ENCODE results near the gene TRIL. TPM values are rescaled to one million over a fixed set of nuclear protein-coding genes. Genes with fewer than 3 reads are reported as not detected.
A peak's percentile ranks its signal among the peaks of the same experiment; 100 is the strongest.

Gene TRIL
- total and polyA plus RNA-seq, 8 donors: 0.92 to 26.1 (median 1.3) TPM; not detected in 1

DNA sequence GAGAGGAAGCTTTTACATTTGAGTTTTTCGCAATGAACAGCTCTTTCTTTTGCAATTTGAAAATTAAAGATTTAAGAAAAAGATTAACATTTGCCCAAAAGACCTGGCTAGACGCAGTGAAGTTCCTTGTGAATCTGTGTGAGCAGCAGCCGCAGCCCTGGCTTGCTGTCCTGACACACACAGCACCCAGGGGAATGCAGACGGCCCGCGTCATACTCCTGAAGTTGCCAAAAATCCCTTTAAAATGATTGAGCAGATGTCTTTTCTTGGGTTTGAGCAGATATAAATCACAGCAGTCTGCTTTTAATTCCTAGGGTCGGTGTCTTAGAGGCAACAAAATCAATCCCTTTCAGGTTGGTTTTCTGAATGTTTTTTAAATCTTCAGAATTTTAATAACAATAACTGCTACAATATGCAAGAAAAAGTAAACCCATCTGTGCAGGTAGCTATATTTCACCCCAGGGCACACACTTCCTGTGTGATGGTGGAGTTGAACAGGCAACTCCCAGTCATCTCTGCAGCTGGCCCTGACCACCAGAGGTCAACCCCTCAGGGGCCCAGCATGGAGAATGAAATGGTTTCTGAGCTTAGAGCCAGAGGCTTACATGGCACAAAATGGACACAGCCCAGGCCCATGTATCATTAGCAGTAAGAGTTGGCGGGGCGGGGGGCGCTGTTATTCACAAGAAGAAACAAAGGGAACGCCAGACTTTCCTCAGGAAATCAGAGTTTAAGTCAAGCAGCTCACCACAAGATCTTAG lies 32.2 kb upstream of the TRIL start:
- Histone ChIP-seq H3K27ac (no peak overlapping the region), H3K9me3 (no peaks in the 10 kb centered on the region), H3K27me3 (no peaks in the 10 kb centered on the region), H3K36me3 (no peaks in the 10 kb centered on the region), H3K4me1 (peaks cover 0 to 30% (median 25%) of the 10 kb centered on the region in 4 donors), H3K4me3 (no peak overlapping the region)
- no peak for DNase-seq
- WGBS, 5 donors: 82 to 93% (median 88%) methylated on average over 11 of the region's 11 CpGs
- intact Hi-C loops (cut with DNase I; ENCODE audit: low total_unique reads): no loop called here
- TF ChIP-seq POLR2A (IDR thresholded peaks at IDR 0.05) (no peak), EP300 (IDR thresholded peaks at IDR 0.05) (no peak), POLR2AphosphoS5 (IDR thresholded peaks at IDR 0.05) (no peak)
- TF ChIP-seq, protein P1, sequence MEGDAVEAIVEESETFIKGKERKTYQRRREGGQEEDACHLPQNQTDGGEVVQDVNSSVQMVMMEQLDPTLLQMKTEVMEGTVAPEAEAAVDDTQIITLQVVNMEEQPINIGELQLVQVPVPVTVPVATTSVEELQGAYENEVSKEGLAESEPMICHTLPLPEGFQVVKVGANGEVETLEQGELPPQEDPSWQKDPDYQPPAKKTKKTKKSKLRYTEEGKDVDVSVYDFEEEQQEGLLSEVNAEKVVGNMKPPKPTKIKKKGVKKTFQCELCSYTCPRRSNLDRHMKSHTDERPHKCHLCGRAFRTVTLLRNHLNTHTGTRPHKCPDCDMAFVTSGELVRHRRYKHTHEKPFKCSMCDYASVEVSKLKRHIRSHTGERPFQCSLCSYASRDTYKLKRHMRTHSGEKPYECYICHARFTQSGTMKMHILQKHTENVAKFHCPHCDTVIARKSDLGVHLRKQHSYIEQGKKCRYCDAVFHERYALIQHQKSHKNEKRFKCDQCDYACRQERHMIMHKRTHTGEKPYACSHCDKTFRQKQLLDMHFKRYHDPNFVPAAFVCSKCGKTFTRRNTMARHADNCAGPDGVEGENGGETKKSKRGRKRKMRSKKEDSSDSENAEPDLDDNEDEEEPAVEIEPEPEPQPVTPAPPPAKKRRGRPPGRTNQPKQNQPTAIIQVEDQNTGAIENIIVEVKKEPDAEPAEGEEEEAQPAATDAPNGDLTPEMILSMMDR (IDR thresholded peaks at IDR 0.05): no peak

DNA sequence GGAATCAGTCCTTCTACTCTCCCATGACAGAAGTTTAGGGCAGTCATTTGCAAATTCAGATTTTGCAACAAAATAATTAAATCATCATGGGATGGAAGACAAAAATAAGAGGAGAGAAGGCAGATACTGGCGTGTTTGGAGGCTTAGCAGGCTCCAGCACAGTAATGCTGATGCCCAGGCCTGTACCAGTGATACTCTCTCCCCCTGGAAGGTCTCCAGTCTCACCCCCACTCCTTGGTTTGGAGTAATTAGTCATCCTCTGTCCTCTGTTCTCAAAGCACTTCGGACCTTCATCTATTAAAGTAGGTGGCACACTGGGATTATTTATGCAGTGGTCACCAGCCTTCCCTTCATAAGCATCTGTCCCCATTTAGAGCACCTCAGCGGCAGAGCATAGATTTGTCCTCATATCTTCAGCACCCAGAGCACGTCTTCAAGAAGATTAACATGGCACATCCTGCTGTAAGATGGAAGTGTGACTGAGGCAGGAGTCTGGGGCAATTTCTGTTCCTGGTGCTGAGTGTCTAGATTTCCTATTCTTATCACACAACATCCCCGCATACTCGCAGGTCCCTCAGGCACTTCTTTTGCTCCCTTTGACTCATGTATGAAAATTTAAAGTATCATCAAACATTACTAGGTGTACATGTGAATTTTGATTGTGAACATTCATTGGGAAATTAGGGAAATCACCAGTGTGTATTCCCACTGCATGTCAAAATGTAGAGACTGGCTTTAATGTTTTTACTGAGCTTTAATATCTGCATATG lies 31.3 kb upstream of the TRIL start:
- Histone ChIP-seq H3K4me1 (peaks cover 6 to 40% (median 34%) of the 10 kb centered on the region in 4 donors), H3K9me3 (no peaks in the 10 kb centered on the region), H3K36me3 (no peaks in the 10 kb centered on the region), H3K27me3 (no peaks in the 10 kb centered on the region), H3K27ac (peak overlapping the region in 3 of 5 donors; percentile 60 to 86 (median 75)), H3K4me3 (no peak overlapping the region)
- intact Hi-C loops (cut with DNase I; ENCODE audit: low total_unique reads): no loop called here
- no peak for DNase-seq
- WGBS, 5 donors: 88 to 95% (median 88%) methylated on average over 6 of the region's 6 CpGs
- TF ChIP-seq EP300 (IDR thresholded peaks at IDR 0.05) (no peak), POLR2A (IDR thresholded peaks at IDR 0.05) (no peak), POLR2AphosphoS5 (IDR thresholded peaks at IDR 0.05) (no peak)
- TF ChIP-seq, protein P1 (IDR thresholded peaks at IDR 0.05): no peak

DNA sequence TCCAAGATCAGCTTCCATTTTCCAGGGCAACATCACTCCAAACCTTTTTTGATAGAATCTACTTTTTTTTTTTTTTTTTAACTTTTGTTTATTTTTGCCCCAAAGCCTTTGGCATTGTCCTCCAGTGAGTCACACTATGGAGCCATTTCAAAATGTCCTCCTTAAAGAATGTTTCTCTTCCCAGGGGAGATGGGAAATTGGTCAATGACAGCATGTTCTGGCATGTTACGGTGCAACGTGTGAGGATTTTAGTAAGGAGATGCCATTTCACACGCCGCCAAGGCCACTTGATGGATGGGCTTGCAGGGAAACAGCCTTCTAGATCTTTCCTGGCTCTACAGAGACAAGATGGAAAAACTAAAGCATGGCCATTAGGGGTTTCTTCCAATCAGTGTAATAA lies 30.7 kb upstream of the TRIL start:
- 65 to 90% (median 80%) methylated on average over 4 of the region's 4 CpGs for WGBS, 5 donors
- no peak for TF ChIP-seq EP300 (IDR thresholded peaks at IDR 0.05)
- TF ChIP-seq POLR2AphosphoS5 (IDR thresholded peaks at IDR 0.05): peak; percentile 67 to 82 (median 72)
- TF ChIP-seq, protein P1 (IDR thresholded peaks at IDR 0.05): no peak
- TF ChIP-seq POLR2A (IDR thresholded peaks at IDR 0.05): no peak
- no peaks in the 10 kb centered on the region for H3K27me3 ChIP-seq
- intact Hi-C loops (cut with DNase I; ENCODE audit: low total_unique reads): no loop called here
- H3K27ac ChIP-seq: peak overlapping the region in 3 of 5 donors; percentile 60 to 86 (median 75)
- H3K4me1 ChIP-seq: peaks cover 6 to 44% (median 36%) of the 10 kb centered on the region in 4 donors
- no peak for DNase-seq
- H3K9me3 ChIP-seq: no peaks in the 10 kb centered on the region
- no peak overlapping the region for H3K4me3 ChIP-seq
- no peaks in the 10 kb centered on the region for H3K36me3 ChIP-seq

DNA sequence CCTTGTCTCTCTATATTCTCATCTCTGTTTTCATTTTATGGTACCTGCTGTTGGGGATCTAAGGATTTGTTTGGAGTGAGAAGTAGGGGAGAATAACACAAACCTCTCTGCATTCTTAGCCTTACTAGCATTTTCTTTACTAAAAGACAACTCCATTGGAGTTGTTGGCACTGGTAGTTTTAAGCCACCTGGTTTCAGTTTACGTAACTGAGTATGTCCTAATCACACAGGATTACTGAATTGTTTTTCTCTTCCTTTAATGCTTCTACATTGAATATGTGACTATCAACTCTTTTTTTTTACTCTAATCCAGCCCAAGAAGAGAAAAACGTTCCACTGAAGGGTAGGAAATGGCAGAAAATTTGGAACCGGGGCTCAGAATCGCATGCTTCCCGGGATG lies 30.0 kb upstream of the TRIL start:
- intact Hi-C loops (cut with DNase I; ENCODE audit: low total_unique reads): no loop called here
- peak overlapping the region in 4 of 5 donors; percentile 46 to 86 (median 68) for H3K27ac ChIP-seq
- peaks cover 6 to 44% (median 36%) of the 10 kb centered on the region in 4 donors for H3K4me1 ChIP-seq
- 78 to 84% (median 83%) methylated on average over 5 of the region's 5 CpGs for WGBS, 5 donors
- H3K4me3 ChIP-seq: no peak overlapping the region
- TF ChIP-seq, protein P1 (IDR thresholded peaks at IDR 0.05): no peak
- no peak for TF ChIP-seq POLR2A (IDR thresholded peaks at IDR 0.05)
- no peak for TF ChIP-seq POLR2AphosphoS5 (IDR thresholded peaks at IDR 0.05)
- no peak for TF ChIP-seq EP300 (IDR thresholded peaks at IDR 0.05)
- no peaks in the 10 kb centered on the region for H3K36me3 ChIP-seq
- no peaks in the 10 kb centered on the region for H3K9me3 ChIP-seq
- no peaks in the 10 kb centered on the region for H3K27me3 ChIP-seq
- no peak for DNase-seq

Data from stomach (tissue), 9 donors.